ENCODE results near the gene CDH26. TPM values are rescaled to one million over a fixed set of nuclear protein-coding genes. Genes with fewer than 3 reads are reported as not detected.

CDH26 gene
- total RNA-seq, 1 experiment from 2014 or later: 1.0 TPM

DNA sequence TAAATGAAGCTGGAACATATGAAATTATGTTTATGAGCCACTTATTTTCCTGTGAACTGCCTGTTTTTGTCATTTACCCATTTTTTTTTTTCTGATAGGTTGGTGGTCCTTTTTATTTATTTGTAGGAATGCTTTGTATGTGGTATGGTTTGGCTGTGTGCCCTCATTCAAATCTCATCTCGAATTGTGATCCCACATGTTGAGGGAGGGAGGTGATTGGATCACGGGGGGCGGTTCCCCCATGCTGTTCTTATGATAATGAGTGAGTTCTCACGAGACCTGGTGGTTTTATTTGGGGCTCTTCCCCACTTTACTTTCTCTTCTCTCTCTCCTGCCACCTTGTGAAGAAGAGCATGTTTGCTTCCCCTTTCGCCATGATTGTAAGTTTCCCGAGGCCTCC lies 77.3 kb downstream of the CDH26 start (continued):
- TF ChIP-seq, protein P1, sequence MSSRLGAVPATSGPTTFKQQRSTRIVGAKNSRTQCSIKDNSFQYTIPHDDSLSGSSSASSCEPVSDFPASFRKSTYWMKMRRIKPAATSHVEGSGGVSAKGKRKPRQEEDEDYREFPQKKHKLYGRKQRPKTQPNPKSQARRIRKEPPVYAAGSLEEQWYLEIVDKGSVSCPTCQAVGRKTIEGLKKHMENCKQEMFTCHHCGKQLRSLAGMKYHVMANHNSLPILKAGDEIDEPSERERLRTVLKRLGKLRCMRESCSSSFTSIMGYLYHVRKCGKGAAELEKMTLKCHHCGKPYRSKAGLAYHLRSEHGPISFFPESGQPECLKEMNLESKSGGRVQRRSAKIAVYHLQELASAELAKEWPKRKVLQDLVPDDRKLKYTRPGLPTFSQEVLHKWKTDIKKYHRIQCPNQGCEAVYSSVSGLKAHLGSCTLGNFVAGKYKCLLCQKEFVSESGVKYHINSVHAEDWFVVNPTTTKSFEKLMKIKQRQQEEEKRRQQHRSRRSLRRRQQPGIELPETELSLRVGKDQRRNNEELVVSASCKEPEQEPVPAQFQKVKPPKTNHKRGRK (CRISPR knock-in tag; IDR thresholded peaks at IDR 0.05; ENCODE audit: borderline replicate concordance): no peak
- TF ChIP-seq JUN (CRISPR knock-in tag; IDR thresholded peaks at IDR 0.05): no peak
- TF ChIP-seq SP1 (CRISPR knock-in tag; conservative IDR thresholded peaks at IDR 0.05): no peak
- no peak for TF ChIP-seq NR3C1 (CRISPR knock-in tag; conservative IDR thresholded peaks at IDR 0.05; ENCODE audit: low read depth)
- TF ChIP-seq SMAD3 (CRISPR knock-in tag; IDR thresholded peaks at IDR 0.05; ENCODE audit: borderline replicate concordance): no peak
- TF ChIP-seq, protein P2, sequence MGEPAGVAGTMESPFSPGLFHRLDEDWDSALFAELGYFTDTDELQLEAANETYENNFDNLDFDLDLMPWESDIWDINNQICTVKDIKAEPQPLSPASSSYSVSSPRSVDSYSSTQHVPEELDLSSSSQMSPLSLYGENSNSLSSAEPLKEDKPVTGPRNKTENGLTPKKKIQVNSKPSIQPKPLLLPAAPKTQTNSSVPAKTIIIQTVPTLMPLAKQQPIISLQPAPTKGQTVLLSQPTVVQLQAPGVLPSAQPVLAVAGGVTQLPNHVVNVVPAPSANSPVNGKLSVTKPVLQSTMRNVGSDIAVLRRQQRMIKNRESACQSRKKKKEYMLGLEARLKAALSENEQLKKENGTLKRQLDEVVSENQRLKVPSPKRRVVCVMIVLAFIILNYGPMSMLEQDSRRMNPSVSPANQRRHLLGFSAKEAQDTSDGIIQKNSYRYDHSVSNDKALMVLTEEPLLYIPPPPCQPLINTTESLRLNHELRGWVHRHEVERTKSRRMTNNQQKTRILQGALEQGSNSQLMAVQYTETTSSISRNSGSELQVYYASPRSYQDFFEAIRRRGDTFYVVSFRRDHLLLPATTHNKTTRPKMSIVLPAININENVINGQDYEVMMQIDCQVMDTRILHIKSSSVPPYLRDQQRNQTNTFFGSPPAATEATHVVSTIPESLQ (CRISPR knock-in tag; IDR thresholded peaks at IDR 0.05): no peak
- TF ChIP-seq RELA (CRISPR knock-in tag; IDR thresholded peaks at IDR 0.05; ENCODE audit: borderline replicate concordance): no peak
- no peak for TF ChIP-seq OVOL2 (CRISPR knock-in tag; IDR thresholded peaks at IDR 0.05; ENCODE audit: borderline replicate concordance)
- TF ChIP-seq, protein P3, sequence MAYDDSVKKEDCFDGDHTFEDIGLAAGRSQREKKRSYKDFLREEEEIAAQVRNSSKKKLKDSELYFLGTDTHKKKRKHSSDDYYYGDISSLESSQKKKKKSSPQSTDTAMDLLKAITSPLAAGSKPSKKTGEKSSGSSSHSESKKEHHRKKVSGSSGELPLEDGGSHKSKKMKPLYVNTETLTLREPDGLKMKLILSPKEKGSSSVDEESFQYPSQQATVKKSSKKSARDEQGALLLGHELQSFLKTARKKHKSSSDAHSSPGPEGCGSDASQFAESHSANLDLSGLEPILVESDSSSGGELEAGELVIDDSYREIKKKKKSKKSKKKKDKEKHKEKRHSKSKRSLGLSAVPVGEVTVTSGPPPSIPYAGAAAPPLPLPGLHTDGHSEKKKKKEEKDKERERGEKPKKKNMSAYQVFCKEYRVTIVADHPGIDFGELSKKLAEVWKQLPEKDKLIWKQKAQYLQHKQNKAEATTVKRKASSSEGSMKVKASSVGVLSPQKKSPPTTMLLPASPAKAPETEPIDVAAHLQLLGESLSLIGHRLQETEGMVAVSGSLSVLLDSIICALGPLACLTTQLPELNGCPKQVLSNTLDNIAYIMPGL (CRISPR knock-in tag; IDR thresholded peaks at IDR 0.05): no peak

- CTCF ChIA-PET: interaction anchor here (1.3 to 2.1 kb wide), 4 partner anchors 14 to 102 kb away, joined by 4 to 10 read pairs (median 7); partner anchors contain the start of gene SYCP2
- Mint-ChIP-seq H3K9me3 (peaks cover 36% of the 10 kb centered on the region), H3K36me3 (peaks cover 14% of the 10 kb centered on the region; the same call in 1 of the 2 replicates), H3K27ac (no peak overlapping the region), H3K4me3 (no peak overlapping the region), H3K4me1 (peaks cover 22% of the 10 kb centered on the region), H3K27me3 (ENCODE audit: low read depth) (peaks cover 36% of the 10 kb centered on the region)
- DNase-seq (ENCODE audit: low spot score) (no peak), ATAC-seq (no peak)
- POLR2A ChIA-PET: no interaction called here
- TF ChIP-seq RELA (CRISPR knock-in tag; IDR thresholded peaks at IDR 0.05; ENCODE audit: borderline replicate concordance) (no peak), MYBL2 (CRISPR knock-in tag; IDR thresholded peaks at IDR 0.05) (no peak), GRHL2 (CRISPR knock-in tag; IDR thresholded peaks at IDR 0.05; ENCODE audit: insufficient replicate concordance, severe bottlenecking) (no peak), SP1 (CRISPR knock-in tag; conservative IDR thresholded peaks at IDR 0.05) (no peak), JUN (CRISPR knock-in tag; IDR thresholded peaks at IDR 0.05) (no peak), ATF1 (CRISPR knock-in tag; IDR thresholded peaks at IDR 0.05) (no peak), FOXP1 (CRISPR knock-in tag; IDR thresholded peaks at IDR 0.05; ENCODE audit: borderline replicate concordance) (no peak), CREB1 (CRISPR knock-in tag; IDR thresholded peaks at IDR 0.05) (no peak), JAZF1 (CRISPR knock-in tag; IDR thresholded peaks at IDR 0.05) (no peak), MXD4 (CRISPR knock-in tag; IDR thresholded peaks at IDR 0.05; ENCODE audit: borderline replicate concordance) (no peak), USF1 (CRISPR knock-in tag; IDR thresholded peaks at IDR 0.05) (no peak), ELF4 (CRISPR knock-in tag; IDR thresholded peaks at IDR 0.05; ENCODE audit: low read depth) (no peak), FOXK1 (CRISPR knock-in tag; IDR thresholded peaks at IDR 0.05) (no peak), CDX4 (CRISPR knock-in tag; IDR thresholded peaks at IDR 0.05; ENCODE audit: borderline replicate concordance) (no peak), HMGA2 (CRISPR knock-in tag; IDR thresholded peaks at IDR 0.05) (no peak), ZNF423 (CRISPR knock-in tag; IDR thresholded peaks at IDR 0.05) (no peak)
- TF ChIP-seq, protein P4, sequence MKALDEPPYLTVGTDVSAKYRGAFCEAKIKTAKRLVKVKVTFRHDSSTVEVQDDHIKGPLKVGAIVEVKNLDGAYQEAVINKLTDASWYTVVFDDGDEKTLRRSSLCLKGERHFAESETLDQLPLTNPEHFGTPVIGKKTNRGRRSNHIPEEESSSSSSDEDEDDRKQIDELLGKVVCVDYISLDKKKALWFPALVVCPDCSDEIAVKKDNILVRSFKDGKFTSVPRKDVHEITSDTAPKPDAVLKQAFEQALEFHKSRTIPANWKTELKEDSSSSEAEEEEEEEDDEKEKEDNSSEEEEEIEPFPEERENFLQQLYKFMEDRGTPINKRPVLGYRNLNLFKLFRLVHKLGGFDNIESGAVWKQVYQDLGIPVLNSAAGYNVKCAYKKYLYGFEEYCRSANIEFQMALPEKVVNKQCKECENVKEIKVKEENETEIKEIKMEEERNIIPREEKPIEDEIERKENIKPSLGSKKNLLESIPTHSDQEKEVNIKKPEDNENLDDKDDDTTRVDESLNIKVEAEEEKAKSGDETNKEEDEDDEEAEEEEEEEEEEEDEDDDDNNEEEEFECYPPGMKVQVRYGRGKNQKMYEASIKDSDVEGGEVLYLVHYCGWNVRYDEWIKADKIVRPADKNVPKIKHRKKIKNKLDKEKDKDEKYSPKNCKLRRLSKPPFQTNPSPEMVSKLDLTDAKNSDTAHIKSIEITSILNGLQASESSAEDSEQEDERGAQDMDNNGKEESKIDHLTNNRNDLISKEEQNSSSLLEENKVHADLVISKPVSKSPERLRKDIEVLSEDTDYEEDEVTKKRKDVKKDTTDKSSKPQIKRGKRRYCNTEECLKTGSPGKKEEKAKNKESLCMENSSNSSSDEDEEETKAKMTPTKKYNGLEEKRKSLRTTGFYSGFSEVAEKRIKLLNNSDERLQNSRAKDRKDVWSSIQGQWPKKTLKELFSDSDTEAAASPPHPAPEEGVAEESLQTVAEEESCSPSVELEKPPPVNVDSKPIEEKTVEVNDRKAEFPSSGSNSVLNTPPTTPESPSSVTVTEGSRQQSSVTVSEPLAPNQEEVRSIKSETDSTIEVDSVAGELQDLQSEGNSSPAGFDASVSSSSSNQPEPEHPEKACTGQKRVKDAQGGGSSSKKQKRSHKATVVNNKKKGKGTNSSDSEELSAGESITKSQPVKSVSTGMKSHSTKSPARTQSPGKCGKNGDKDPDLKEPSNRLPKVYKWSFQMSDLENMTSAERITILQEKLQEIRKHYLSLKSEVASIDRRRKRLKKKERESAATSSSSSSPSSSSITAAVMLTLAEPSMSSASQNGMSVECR (CRISPR knock-in tag; IDR thresholded peaks at IDR 0.05; ENCODE audit: borderline replicate concordance): no peak
Measured at GRCh38 chr20:60036346-60036745, 78.1 kb downstream of the CDH26 start.

Measured in WTC11 (cell line).